GM12873 (cell line): ENCODE results near the gene FAM83G.

Experiments
- TF ChIP-seq, protein P1 (sequence below): IDR thresholded peaks from 2 replicates; pipeline ENCODE4 v1.5.1; 2012; ENCODE audit warnings: low read depth, mild to moderate bottlenecking, moderate library complexity, low read length, control low read depth; ENCODE audit not compliant: insufficient read depth; ENCODE audit errors: missing control alignments

Gene FAM83G

GRCh38 chr17:19016881-19017280 lies 12.3 kb upstream of the FAM83G start:
- TF ChIP-seq, protein P1, sequence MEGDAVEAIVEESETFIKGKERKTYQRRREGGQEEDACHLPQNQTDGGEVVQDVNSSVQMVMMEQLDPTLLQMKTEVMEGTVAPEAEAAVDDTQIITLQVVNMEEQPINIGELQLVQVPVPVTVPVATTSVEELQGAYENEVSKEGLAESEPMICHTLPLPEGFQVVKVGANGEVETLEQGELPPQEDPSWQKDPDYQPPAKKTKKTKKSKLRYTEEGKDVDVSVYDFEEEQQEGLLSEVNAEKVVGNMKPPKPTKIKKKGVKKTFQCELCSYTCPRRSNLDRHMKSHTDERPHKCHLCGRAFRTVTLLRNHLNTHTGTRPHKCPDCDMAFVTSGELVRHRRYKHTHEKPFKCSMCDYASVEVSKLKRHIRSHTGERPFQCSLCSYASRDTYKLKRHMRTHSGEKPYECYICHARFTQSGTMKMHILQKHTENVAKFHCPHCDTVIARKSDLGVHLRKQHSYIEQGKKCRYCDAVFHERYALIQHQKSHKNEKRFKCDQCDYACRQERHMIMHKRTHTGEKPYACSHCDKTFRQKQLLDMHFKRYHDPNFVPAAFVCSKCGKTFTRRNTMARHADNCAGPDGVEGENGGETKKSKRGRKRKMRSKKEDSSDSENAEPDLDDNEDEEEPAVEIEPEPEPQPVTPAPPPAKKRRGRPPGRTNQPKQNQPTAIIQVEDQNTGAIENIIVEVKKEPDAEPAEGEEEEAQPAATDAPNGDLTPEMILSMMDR: no peak

GRCh38 chr17:19016297-19016696 lies 11.7 kb upstream of the FAM83G start:
- TF ChIP-seq, protein P1: no peak

DNA sequence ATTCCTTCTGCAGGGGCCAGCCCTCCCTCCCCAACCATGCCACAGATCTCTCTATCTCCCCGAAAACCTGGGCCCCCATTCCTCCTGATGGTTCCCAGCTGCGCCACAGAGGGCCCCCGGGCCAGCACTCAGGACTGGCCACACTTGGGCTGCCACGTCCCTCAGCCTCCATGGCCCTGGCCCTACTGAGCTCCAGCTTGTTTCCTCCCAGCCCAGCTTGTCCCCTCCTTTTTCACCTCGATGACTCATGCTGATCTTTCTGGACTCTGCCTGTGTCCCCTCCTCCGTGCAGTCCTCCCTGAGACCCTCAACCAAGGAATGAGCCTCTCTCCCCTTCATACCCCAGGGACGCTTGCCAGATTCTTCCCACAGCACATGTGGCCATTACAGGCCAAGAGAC lies 10.9 kb upstream of the FAM83G start:
- TF ChIP-seq, protein P1: no peak

DNA sequence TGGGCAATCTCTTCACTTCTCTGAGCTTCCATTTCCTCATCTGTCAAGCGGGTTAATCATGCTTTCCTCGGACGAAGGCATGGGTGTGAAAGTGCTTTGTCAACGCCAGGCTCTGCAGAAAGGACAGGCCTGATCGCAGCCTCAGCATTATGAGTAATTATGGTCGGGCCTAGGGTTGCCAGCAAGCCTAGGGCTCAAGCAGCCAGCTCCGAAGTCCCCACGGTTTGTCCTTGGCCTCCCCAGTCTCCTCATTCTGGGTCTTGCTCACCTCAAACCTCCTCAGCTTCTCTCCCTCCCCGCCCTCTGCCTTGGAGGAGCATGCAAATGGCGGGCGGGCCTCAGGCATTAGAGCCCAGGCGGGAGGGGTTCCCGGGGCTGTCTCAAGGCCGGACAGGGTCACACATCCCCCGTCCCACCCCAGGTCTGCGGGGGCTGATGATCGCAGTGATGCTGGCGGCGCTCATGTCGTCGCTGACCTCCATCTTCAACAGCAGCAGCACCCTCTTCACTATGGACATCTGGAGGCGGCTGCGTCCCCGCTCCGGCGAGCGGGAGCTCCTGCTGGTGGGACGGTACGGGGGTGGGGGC lies 10.2 kb upstream of the FAM83G start:
- TF ChIP-seq, protein P1: no peak

- TF ChIP-seq, protein P1: no peak
Measured at GRCh38 chr17:19013806-19014627, 9.5 kb upstream of the FAM83G start.

GRCh38 chr17:19013226-19013625 lies 8.7 kb upstream of the FAM83G start:
- TF ChIP-seq, protein P1: no peak

DNA sequence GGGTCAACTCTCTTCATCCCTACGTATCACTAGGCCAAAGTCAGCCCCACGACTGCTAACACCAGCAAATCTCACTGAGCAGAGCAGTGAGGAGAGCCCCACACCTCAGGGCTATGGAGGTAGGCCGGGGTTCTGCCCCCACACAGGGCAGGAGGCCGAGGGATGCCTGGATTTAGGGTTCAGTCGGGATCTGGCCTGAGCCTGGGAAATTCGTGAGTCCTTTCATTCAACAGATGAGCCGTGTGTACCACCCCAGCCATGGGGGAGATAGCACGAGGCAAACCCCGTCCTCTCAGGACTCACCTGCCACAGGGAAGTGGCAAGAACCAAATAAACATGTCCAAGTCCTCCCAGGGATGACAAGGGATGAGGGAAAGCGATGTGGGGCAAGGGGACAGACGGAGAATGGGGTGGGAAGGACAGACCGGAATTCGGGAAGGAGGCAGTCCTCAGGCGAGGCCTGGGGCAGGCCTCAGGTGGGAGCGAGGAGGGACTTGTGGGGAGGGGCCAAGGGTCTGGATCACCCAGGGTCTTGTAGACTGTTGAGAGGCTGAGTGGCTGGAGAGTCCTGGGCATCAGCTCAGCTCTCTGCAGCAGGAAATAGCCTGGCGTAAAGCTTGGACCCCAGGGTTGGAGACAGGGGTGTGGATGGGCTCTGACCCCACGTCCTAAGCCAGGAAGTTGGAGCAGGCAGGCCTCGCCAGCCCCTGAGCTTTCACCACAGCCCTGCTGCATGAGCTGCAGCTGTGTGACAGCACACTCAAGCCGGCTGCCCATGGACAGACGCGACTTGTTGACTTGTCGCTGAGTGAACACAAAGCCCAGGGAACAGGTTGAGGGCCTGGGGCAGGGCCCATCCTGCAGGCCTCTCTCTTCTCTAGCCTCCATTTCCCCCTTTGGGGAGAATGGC lies 7.9 kb upstream of the FAM83G start:
- TF ChIP-seq, protein P1: no peak
